Endometrial microvascular endothelial cells (primary cell): ENCODE data around the gene MTA1. TPM values are rescaled to one million over a fixed set of nuclear protein-coding genes. Genes with fewer than 3 reads are reported as not detected.

Source experiments
- total RNA-seq: library from RNA; depleted of rRNA; stranded (reverse); fragments of >200 nt; gene quantifications from one replicate; pipeline ENCODE4 v1.2.3, GENCODE V29; 2015; ENCODE audit errors: inconsistent ontology term

Gene MTA1
- total RNA-seq, 1 donor from 2014 or later, result 54.6 TPM

Other genes starting within 250 kb of the MTA1 start
- 29.8 TPM for gene NUDT14, start 238.5 kb upstream of the MTA1 start, total RNA-seq
- gene BTBD6, start 171.3 kb upstream of the MTA1 start, total RNA-seq, result 101 TPM
- gene BRF1, start 118.8 kb upstream of the MTA1 start, total RNA-seq, result 32.7 TPM
- 52.4 TPM for gene PACS2, start 105.1 kb upstream of the MTA1 start, total RNA-seq
- not detected for gene TEX22, start 21.3 kb upstream of the MTA1 start, total RNA-seq
- 262 TPM for gene CRIP2, start 55.0 kb downstream of the MTA1 start, total RNA-seq
- gene CRIP1, start 67.1 kb downstream of the MTA1 start, total RNA-seq, result not detected
- 24.6 TPM for gene TEDC1, start 71.4 kb downstream of the MTA1 start, total RNA-seq
- 2.9 TPM for gene TMEM121, start 106.8 kb downstream of the MTA1 start, total RNA-seq